ENCODE results near the gene ZBTB11. TPM values are rescaled to one million over a fixed set of nuclear protein-coding genes. Genes with fewer than 3 reads are reported as not detected.
A peak's percentile ranks its signal among the peaks of the same experiment; 100 is the strongest.

ZBTB11 gene
- total and polyA plus RNA-seq, 2 of the 13 experiments (the other 11 are each of a cell fraction or from before 2014, with no cell fraction given): 5.9 to 18.1 TPM

DNA sequence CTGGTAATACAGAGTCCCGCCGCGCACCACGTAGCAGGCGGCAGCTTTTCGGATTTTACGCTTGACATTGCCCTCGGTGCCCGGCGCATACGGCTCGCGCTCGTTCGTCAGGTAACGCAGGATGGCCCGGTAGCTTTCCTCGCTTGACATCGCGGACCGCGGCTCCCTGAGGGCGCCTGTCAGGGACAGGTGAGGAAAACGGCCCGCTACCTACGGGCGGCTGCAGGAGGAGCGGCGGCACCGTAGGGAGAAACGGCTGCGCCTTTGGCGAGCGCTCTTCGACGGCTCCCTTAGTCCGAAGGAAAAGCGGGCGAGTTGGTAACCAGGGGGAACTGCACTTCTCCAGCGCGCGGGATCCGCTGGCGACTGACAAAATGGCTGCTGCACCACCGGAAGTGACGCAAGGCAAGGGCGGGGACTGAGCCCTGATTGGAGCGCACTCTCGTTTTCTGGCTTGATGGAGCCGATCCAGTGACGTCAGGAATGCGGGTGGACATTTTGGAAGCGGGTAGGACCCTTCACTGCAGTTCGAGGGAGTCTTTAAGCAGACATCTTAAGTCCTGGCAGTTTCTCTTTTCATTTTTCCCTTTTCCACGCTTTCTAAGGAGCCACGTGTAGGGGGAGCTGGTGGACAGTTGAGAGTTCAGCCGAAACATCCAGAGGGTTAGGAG lies at the start of gene ZBTB11 (continued):
- TF ChIP-seq, protein P1, sequence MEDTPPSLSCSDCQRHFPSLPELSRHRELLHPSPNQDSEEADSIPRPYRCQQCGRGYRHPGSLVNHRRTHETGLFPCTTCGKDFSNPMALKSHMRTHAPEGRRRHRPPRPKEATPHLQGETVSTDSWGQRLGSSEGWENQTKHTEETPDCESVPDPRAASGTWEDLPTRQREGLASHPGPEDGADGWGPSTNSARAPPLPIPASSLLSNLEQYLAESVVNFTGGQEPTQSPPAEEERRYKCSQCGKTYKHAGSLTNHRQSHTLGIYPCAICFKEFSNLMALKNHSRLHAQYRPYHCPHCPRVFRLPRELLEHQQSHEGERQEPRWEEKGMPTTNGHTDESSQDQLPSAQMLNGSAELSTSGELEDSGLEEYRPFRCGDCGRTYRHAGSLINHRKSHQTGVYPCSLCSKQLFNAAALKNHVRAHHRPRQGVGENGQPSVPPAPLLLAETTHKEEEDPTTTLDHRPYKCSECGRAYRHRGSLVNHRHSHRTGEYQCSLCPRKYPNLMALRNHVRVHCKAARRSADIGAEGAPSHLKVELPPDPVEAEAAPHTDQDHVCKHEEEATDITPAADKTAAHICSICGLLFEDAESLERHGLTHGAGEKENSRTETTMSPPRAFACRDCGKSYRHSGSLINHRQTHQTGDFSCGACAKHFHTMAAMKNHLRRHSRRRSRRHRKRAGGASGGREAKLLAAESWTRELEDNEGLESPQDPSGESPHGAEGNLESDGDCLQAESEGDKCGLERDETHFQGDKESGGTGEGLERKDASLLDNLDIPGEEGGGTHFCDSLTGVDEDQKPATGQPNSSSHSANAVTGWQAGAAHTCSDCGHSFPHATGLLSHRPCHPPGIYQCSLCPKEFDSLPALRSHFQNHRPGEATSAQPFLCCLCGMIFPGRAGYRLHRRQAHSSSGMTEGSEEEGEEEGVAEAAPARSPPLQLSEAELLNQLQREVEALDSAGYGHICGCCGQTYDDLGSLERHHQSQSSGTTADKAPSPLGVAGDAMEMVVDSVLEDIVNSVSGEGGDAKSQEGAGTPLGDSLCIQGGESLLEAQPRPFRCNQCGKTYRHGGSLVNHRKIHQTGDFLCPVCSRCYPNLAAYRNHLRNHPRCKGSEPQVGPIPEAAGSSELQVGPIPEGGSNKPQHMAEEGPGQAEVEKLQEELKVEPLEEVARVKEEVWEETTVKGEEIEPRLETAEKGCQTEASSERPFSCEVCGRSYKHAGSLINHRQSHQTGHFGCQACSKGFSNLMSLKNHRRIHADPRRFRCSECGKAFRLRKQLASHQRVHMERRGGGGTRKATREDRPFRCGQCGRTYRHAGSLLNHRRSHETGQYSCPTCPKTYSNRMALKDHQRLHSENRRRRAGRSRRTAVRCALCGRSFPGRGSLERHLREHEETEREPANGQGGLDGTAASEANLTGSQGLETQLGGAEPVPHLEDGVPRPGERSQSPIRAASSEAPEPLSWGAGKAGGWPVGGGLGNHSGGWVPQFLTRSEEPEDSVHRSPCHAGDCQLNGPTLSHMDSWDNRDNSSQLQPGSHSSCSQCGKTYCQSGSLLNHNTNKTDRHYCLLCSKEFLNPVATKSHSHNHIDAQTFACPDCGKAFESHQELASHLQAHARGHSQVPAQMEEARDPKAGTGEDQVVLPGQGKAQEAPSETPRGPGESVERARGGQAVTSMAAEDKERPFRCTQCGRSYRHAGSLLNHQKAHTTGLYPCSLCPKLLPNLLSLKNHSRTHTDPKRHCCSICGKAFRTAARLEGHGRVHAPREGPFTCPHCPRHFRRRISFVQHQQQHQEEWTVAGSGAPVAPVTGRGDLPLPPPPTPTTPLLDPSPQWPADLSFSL (CRISPR knock-in tag; IDR thresholded peaks at IDR 0.05): no peak
- TF ChIP-seq ZNF333 (CRISPR knock-in tag; IDR thresholded peaks at IDR 0.05; ENCODE audit: borderline replicate concordance) (peak; percentile 95; the same call in 1 of the 2 replicates), ZNF292 (CRISPR knock-in tag; IDR thresholded peaks at IDR 0.05; ENCODE audit: borderline replicate concordance, low read depth) (peak; percentile 71; the same call in 1 of the 2 replicates), ZNF615 (CRISPR knock-in tag; IDR thresholded peaks at IDR 0.05; ENCODE audit: borderline replicate concordance) (0 out of 2 replicates have a peak, but pooled peaks have one; percentile 2), ZNF772 (CRISPR knock-in tag; IDR thresholded peaks at IDR 0.05) (no peak), KDM5B (CRISPR knock-in tag; IDR thresholded peaks at IDR 0.05; ENCODE audit: borderline replicate concordance) (no peak), MIER3 (CRISPR knock-in tag; IDR thresholded peaks at IDR 0.05; ENCODE audit: borderline replicate concordance) (peak; percentile 53; the same call in 1 of the 2 replicates), SALL2 (CRISPR knock-in tag; IDR thresholded peaks at IDR 0.05) (peak; percentile 80), ZNF432 (CRISPR knock-in tag; IDR thresholded peaks at IDR 0.05; ENCODE audit: borderline replicate concordance) (no peak), CEBPB (IDR thresholded peaks at IDR 0.05; ENCODE audit: borderline replicate concordance, low read depth, low read length) (peak; percentile 73; the same call in 1 of the 2 replicates), IKZF1 (IDR thresholded peaks at IDR 0.05) (no peak), EP300 (IDR thresholded peaks at IDR 0.05; ENCODE audit: low read depth in 2 of 2, low read length in 2 of 2) (no peak), EP300 (CRISPR knock-in tag; IDR thresholded peaks at IDR 0.05; ENCODE audit: borderline replicate concordance) (no peak), ZNF841 (CRISPR knock-in tag; IDR thresholded peaks at IDR 0.05; ENCODE audit: borderline replicate concordance) (no peak), ZNF766 (CRISPR knock-in tag; IDR thresholded peaks at IDR 0.05; ENCODE audit: borderline replicate concordance) (no peak; the same call in 1 of the 2 replicates)
- TF ChIP-seq, protein P2, sequence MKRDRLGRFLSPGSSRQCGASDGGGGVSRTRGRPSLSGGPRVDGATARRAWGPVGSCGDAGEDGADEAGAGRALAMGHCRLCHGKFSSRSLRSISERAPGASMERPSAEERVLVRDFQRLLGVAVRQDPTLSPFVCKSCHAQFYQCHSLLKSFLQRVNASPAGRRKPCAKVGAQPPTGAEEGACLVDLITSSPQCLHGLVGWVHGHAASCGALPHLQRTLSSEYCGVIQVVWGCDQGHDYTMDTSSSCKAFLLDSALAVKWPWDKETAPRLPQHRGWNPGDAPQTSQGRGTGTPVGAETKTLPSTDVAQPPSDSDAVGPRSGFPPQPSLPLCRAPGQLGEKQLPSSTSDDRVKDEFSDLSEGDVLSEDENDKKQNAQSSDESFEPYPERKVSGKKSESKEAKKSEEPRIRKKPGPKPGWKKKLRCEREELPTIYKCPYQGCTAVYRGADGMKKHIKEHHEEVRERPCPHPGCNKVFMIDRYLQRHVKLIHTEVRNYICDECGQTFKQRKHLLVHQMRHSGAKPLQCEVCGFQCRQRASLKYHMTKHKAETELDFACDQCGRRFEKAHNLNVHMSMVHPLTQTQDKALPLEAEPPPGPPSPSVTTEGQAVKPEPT (CRISPR knock-in tag; IDR thresholded peaks at IDR 0.05; ENCODE audit: low read depth): no peak
- TF ChIP-seq, protein P3, sequence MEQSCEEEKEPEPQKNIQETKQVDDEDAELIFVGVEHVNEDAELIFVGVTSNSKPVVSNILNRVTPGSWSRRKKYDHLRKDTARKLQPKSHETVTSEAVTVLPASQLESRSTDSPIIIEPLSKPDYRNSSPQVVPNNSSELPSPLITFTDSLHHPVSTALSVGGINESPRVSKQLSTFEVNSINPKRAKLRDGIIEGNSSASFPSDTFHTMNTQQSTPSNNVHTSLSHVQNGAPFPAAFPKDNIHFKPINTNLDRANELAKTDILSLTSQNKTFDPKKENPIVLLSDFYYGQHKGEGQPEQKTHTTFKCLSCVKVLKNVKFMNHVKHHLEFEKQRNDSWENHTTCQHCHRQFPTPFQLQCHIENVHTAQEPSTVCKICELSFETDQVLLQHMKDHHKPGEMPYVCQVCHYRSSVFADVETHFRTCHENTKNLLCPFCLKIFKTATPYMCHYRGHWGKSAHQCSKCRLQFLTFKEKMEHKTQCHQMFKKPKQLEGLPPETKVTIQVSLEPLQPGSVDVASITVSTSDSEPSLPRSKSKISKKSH (CRISPR knock-in tag; IDR thresholded peaks at IDR 0.05; ENCODE audit: borderline replicate concordance): peak; percentile 84
- TF ChIP-seq, protein P4, sequence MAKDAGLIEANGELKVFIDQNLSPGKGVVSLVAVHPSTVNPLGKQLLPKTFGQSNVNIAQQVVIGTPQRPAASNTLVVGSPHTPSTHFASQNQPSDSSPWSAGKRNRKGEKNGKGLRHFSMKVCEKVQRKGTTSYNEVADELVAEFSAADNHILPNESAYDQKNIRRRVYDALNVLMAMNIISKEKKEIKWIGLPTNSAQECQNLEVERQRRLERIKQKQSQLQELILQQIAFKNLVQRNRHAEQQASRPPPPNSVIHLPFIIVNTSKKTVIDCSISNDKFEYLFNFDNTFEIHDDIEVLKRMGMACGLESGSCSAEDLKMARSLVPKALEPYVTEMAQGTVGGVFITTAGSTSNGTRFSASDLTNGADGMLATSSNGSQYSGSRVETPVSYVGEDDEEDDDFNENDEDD (CRISPR knock-in tag; IDR thresholded peaks at IDR 0.05; ENCODE audit: borderline replicate concordance): peak; percentile 50; the same call in 1 of the 2 replicates

Measured in HepG2 (cell line).